GM19238 (cell line): ENCODE results near the gene IGFBP5.

Experiments used
- DNase-seq: peaks from one replicate; pipeline ENCODE4 v3.0.0; 2011; ENCODE audit warnings: low spot score; ENCODE audit not compliant: insufficient read length

IGFBP5 gene

DNA sequence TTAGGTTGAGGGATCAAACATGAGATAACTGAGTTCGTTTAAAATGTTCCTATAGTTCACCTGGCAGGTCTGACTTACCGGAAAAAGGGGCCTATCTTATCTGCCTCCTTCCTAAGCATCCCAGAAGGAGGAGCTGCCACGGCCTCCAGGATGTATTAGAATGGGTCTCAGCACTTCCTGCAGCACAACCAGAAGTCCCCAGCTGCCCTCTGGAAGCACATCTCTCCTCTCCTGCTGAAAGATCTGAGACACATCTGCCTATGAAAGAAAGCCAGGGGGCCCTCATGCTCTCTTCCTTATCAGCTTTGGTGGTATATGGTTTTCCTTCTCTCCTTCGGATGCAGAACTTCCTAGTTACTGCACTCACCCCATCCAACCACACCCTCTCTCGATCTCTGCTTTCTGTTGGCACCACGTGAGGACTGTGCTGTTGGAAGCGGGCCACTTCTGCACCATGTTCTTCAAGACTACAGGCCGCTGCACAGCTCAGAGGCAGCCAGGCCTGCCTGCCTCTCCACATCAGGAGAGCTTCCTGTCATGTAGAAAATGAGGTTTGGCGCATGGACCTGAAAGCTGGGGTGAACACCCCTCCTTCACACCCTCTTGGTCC lies 6.5 kb downstream of the IGFBP5 start:
- DNase-seq = no peak

DNA sequence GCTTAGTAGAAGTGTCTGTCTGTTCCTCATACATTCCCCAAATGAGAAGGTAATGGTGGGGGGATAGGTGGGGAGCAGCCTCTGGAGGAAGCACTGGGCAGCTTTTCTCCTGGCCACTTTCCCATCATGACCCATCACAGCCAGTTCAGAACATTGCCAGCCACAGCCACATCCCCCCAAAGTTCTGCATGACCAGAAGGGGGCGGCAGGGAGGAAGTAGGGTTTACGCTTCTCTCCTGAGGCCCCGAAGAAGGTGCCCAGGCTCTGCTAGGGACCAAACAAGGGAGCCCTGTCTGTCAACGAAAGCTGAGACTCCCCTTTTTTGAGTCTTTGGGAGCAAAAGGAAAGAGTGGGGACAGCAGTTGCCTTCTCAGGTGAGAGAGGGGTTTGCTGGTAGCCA lies 7.7 kb downstream of the IGFBP5 start:
- no peak for DNase-seq

DNA sequence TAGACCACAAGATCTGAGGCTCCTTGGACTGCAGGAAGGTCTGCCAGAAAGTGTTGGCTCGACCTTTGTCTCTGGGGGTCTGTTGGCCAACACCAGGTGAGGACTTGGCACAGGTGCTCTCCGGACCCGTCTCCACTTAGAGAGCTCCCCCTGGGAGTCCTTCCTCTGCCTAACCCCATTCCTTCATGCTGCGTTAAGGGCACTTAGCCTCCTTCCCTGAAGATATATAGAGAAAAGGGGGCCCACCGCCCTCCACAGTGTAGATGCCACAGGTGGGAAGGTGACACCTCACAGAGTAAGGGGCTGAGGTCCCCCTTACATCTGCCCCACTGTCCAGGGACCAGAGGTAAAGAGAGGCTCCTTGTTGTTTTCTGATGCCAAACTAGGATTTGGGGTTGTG lies 8.2 kb downstream of the IGFBP5 start:
- DNase-seq = no peak

DNA sequence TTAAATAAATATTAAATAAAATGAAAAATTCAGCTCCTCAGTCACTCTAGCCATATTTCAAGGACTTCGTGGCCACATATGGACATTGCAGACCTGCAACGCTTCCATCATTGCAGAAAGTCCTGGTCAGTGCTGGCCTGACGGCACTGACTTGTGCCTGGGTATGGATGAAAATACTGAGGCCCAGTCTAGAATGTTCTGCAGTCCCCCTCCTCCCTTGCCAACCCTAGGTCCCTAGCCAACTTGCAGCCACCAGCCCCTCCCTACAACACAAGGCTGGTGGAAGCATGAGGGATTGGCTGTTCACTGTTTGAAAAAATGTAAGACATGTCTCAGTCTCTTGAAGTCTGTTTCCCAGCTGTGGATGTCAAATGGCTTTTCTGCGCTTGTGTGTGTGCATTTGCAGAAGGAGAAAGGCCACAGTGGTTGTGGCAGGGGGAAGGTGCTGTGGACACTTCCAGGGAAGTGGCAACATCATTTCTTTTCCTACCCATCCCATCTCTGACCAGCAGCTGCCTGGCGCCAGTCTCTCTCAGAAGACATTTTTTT lies 9.9 kb downstream of the IGFBP5 start:
- no peak for DNase-seq

DNA sequence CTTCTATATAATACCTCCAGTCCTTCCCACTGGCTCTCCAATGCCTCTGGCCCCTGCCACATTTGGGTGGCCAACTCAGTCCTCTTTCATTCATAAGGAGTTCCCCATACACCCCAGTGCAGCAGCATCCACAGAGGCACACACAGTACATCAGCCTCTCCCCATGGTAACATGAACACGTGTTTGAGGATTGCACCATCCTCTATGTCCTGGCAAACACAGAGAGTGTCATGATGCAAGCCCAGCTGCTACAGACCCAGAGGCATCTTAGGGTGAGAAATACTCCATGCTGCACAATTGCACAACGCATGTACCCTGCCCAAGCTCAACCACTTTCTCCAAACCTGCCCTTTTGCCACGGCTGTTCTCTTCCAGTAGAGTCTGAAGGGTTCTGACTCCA lies 11.5 kb downstream of the IGFBP5 start:
- DNase-seq = no peak

DNA sequence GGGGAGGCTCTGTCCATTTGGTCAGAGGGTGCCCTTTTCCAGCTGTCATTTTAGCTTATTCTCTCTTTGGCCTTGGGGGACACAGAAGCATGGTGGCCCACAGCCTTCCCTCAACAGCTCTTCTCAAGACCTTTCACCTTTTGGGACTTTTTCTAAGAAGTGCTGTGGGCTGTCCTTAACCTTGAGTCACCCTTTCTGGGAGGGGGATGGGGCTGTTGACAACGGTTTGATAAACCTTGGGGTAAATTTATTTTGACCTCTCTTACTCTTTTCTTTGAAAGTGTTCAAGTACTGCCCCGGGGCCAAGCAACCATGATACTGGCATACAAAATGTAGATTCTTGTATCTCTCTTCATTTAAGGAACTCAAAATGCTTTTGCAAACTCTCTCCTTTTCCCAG lies 13.7 kb downstream of the IGFBP5 start:
- no peak for DNase-seq

DNA sequence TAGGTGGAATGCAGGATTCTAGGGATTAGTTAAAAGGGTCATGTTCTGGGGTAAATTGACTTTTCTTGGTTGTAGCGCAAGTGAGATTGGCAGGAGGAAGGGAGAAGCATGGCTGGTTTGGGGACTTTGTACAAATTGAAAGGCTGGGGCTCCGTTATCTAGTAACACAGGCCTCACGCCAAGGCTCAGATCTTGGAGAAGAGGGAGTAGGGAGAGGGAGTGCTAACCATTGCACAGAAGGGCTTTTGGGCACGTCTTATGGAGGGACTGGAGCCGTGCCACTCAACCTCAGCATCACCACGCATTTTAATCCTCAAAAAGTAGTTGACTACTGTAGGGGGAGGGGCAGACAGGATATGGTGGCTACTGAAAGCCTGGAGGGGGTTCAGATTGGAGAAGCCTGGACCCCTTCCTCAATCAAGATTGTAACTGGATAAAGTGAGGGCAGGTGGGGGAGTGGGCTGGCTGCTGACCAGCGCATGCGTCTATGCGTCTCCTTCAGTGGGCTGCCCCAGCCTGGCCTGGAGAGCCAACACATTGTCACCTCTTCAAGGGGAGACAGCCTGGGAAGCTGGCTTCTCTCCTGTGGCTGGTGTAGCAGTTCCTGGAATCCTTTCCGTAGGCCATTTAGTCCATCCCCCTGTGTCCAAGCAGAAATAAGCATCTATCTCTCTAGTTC lies 14.3 kb downstream of the IGFBP5 start:
- no peak for DNase-seq

DNA sequence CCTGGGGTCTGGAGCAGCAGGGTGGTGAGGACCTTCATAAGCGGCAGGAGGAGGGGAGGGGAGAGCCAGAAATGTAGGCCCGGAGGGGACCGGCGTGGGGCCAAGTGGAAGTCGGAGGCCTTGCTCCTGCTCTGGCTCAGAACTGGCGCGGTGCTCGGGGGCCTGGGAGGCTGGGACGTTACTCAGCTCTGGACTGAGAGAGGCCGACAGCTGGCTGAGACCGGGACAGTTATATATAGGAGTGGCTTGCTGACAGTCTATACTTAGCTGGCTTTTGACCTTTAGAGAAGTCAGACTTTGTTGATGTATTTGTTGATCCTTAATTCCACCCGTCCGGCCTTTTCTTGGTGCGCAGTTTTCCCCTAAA lies 15.7 kb downstream of the IGFBP5 start:
- no peak for DNase-seq

DNA sequence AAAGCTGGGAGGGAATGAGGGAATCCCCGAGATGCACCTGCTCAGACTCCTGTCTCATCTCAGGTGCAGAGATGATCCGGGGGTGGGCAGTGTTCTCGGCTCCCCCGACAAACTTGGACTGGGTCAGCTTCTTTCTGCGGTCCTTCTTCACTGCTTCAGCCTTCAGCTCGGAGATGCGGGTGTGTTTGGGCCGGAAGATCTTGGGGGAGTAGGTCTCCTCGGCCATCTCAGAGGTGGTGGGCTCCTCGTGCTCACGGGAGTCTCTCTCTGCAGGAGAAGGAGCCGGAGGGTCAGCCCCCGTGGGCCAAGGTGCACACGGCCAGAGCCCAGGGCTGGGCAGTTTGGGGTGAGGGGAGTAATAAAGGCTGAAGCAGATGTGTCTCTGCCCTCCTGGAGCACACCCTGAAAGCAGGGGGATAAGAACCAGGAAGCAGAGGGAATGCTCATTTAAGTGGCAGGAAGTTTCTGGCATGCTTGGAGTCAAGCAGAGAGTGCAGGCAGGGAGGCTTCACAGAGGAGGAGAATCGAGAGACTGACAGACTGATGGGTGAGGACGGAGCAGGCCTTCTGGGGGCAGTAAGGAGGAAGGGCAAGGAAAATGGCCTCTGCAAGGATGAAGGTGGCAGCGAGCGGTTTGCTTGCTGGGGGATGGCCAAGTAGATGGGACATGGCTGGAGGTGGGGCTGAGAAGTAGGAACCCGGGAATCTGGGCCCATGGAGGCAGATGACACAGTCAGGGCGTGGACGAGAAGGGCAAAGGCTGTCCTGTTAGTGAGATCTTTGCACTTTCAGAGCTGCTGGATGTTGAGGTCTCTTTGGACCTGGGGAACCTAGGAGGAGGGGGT lies 16.3 kb downstream of the IGFBP5 start:
- no peak for DNase-seq

DNA sequence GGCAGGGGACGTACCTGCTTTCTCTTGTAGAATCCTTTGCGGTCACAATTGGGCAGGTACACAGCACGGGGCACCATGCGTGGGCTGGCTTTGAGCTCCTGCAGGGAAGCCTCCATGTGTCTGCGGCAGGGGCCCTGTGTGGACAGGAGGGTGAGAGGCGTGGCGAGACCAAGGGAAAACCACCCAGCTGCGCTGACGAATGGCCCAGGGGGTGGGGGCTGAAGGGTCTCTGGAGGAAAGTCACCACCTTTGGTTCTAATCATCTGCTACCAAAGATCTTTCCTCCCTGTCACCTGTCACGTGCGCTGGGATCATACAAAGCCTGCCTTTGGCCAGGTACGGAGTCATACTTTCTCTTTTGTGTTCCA lies 17.3 kb downstream of the IGFBP5 start:
- DNase-seq = no peak

DNA sequence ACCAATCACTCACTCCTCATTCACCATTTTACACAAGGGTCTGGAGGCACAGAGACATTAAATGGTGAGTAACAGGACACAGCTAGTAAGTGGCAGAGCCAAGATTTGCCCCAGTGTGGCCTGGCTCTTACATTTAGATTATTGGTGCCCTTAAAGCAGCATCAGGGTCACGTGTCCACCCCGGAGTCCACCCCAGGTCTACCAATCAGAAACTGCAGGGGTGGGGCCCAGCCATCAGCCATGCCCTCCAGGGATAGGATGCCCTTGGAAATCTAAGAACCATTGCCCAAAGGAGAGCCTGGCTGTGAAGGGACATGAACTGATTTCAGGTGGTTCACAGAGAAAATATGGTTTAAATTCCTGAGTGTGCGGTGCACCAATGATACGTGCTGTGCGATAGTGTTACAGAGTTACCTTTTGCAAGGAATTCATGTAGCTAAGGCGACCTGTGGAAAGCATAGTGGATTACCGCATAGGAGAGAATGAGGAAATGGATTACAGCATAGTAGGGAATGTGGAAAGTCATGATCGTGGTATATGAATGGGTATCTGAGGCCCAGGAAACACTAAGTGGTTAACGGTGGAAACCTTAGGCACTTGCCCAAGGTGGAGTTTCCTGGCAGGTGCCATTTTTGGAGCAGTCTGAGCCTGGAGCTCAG lies 17.8 kb downstream of the IGFBP5 start:
- no peak for DNase-seq

DNA sequence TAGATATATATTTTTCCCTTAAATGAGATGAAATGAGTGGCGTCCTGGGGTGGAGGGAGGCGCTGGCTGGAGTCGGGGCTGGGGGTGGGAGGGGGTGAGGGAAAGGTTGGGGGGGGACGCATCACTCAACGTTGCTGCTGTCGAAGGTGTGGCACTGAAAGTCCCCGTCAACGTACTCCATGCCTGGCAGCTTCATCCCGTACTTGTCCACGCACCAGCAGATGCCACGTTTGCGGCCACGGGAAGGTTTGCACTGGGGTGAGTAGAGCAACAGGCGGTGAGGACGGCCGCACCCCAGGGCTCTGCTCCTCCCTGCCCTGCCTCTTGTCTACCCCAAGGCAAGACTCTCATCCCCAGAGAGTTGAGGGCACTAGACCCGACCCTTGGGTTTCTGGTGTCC lies 18.7 kb downstream of the IGFBP5 start:
- no peak for DNase-seq

DNA sequence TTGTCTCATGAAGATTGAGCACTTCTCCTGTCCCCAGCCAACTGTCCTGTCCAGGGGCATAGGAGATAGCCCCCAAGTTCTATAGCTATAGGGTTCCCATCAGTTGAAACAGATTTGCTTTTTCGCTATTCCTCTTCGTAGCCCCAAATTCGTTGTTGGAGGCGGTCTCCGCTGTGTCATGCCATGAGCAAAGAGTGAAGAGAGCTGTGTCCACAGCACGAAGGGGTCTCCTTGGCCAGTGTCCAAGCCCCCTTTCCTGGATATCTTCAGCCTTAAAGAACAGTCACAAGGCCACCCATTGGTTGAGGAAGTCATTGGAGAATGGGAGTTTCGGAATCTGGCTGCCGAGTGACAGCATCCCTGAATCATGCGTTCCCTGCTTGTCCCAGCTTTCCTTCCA lies 21.0 kb downstream of the IGFBP5 start:
- no peak for DNase-seq

DNA sequence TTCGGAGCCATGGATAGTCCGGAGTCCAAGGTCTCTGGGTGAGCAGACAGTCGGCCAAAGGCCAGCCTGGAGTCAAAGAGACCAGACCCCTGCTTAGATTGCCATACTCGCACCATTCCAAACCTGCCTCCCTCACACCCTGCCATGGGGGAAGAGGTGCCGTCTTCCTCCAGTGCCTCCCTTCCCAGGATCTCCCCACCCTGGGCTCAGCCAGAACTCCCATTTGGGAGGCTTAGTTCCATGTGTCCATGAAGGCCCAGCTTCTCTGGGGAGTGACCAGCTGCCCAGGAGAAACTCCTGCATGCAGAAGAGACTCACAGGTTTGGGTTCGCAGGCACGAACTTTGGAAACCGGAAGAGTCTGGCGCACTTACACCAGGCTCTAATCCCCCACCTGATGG lies 21.7 kb downstream of the IGFBP5 start:
- no peak for DNase-seq

DNA sequence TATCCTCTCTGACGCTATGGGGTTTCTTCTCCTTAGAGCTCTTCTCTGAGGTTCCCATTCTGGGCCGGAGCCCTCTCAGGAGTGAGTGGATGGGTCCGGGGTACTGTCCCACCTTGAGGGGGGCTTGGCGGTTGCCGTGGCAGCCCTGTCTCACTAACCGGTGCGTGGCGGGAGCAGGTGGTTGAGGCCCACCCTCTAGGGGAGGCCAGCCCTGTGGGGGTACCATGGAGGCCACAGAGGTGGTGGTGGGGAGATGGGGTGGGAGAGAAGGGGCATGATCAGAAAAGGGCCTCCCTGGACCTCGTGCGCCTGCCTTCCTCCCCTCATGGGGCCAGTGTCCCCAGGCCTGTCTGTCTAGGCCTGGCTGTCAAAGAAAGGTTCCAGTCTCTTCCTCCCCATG lies 22.3 kb downstream of the IGFBP5 start:
- no peak for DNase-seq

DNA sequence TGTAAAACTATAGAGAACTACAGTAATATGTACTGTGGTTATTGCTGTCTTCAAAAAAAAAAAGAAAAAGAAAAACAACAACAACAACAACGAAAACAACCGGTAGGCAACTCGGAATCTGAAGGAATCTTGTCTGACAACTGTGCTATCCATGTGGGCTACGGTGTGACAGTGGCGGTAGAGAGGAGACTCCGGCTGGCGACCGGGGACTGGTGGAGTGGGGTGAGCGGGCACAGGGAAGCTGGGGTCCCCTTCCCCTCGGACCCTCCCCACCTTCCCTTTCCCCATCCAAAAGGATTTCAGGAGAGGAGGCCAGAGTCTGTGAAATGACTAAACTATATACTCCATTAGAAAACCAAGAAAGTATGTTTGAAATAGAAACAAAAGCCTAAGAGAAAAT lies 22.9 kb downstream of the IGFBP5 start:
- DNase-seq = no peak

DNA sequence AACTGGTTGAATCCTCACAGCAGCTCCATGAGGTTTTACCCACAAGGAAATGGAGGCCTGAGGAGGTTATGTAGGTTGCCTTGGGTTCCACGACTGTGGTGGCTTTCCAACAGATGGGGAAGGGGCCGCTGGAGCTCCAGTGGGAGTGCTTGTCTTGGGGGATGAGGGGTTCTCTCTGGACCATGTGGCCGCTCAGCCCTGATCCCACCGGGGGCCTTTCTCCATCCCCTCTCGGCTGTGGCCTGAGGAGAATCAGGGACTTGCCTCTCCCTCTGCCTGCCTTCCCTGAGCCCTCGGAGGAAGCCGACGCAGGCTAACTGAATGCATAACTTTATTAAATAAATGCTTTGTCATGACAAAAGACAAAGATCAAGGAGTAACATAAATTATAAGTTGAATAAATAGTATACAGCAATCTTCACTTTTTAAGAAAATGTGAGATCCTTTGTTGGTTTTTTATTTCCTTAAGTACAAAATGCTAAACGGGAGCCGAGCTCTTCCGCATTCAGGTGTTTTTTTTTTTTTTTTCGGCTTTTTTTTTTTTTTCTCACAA lies 23.5 kb downstream of the IGFBP5 start:
- no peak for DNase-seq

DNA sequence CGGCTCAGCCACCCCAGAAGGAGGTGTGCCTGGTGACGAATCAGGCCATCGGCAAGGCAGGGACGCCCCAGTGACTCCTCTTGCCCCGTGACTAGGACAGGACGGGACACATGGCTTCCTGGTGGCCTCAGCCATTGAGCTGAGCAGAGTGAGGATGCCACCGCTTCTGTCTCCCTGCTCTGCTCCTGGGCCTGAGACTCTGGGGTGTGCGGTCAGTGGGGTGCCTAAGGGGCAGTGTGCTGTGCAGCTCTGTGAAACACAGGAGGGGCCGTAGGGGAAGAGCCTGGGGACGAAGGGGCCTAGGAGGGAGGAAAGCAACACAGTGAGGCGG lies 24.3 kb downstream of the IGFBP5 start:
- DNase-seq = no peak

DNA sequence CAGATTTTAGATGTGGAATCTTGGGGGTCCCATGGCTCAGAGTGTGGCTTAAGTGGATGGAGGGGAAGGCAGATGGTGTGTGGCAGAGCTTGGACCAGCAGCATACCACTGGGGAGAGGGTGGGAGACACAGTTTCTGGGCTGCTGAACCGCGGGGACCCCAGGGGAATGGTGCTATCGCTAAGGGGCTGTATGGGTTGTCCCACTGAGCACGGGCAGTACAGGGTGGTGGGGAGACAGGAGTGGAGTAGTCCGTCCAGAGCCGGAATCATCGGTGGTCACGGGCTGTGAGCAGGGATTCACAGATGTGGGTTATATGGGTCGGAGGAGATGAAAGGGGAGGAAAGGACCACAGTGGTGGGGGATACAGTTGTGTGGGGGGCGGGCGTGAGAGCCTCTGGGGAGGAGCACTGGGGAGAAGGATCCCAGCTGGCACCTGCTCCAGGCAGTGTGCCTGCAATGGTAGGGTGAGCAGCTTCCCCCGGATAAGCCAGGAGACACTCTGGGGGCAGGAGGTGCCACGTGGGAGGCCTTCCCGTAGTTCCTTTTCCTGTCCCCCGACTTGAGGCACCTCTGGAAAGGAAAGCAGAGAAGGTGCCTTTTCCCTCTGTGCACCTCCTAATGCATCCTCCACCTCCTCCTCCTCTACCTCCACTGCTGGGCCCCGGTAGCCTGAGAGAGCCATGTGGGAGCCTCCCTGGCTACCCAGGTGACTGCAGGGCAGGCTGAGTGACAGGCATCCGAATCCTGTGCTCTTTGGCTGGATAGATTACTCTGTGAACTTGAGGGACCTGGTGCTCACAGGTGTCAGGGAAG lies 24.9 kb downstream of the IGFBP5 start:
- no peak for DNase-seq

DNA sequence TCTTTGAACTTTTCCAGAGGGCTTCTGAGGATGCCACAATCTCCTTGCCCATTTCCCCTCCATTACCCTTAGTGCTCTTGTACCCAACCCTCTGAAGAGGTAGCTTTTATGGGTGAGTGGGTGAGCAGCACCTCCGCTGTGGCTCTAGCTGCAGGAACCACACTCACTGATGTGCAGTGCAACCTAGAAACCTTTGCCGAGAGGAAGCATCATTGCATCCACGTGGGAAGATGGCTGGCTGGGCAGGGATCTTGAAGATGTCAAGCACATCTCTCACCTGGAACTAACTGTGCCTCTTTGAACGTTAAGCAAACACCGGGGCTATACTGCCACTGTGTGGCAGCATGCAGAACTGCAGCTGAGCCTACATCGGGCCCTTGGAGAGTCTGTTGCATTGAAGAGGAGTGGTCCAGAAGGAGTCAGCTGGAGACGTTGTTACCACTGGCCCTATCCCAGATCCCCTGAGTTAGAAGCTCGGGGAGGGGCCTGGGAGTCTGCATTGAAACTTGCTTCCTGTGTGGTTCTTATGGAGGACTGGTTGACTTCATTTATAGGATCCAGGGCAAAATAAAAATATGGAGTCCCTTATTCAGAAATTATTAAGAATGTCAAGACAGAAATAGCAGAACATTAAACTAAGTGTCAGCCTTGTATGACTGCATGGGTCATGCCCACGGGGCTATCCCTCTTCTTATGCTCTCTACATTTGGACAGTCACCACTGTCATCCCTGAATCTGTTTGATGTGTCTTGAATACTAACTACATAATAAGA lies 28.7 kb downstream of the IGFBP5 start:
- peak; percentile 63 for DNase-seq
